ENCODE data around the gene SOX14.

SOX14 gene

DNA sequence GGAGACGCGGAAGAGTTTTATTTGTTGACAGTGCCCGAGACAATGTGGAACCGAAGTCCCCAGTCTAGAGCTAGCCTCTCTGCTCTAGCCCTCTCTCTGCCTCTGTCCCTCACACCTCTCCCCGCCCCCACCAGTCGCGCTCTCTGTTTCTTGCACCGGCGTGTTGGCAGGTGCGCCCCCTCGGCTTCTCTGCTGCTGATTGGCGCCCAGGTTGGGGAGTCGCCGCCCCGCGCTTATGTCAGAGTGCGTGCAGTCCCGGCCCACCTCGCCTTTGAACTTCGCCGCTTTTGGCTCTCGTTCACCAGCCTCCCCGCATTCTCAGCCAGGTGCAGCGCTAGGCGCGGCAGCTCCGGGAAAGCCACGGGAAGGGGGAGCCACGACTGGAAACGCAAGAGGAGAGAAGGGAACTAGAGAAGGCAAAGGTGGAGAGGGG, at the start of gene SOX14:
SOX14 (plus strand) TSS at position 315 of the 433 bp plus-strand sequence. CDS start 470 bp downstream, outside the sequence.
- POLR2A ChIA-PET = no interaction called here
- peak; percentile 29 for DNase-seq (ENCODE audit: extremely low spot score)
- TF ChIP-seq, protein P1, sequence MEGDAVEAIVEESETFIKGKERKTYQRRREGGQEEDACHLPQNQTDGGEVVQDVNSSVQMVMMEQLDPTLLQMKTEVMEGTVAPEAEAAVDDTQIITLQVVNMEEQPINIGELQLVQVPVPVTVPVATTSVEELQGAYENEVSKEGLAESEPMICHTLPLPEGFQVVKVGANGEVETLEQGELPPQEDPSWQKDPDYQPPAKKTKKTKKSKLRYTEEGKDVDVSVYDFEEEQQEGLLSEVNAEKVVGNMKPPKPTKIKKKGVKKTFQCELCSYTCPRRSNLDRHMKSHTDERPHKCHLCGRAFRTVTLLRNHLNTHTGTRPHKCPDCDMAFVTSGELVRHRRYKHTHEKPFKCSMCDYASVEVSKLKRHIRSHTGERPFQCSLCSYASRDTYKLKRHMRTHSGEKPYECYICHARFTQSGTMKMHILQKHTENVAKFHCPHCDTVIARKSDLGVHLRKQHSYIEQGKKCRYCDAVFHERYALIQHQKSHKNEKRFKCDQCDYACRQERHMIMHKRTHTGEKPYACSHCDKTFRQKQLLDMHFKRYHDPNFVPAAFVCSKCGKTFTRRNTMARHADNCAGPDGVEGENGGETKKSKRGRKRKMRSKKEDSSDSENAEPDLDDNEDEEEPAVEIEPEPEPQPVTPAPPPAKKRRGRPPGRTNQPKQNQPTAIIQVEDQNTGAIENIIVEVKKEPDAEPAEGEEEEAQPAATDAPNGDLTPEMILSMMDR (IDR thresholded peaks at IDR 0.05; ENCODE audit: control extremely low read depth, extremely low read depth, low read depth, missing control alignments) = no peak
- CTCF ChIA-PET = no interaction called here

DNA sequence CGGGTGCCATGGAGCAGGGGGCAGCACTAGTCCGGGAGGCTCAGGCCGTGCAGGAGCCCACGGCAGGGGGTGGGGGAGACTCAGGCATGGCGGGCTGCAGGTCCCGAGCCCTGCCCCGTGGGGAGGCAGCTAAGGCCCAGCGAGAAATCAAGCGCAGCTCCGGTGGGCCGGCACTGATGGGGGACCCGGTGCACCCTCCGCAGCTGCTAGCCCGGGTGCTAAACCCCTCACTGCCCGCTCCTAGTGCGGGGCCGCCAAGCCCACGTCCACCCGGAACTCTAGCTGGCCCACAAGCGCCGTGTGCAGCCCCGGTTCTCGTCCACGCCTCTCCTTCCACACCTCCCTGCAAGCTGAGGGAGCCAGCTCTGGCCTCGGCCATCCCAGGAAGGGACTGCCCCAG, 49.6 kb upstream of the SOX14 start:
- ChIA-PET CTCF (interaction anchor here (0.8 to 1.8 kb wide), 3 partner anchors 10 to 606 kb away, joined by 3 to 4 read pairs (median 3); no protein-coding TSS in a partner anchor), POLR2A (no interaction called here)
- DNase-seq (ENCODE audit: extremely low spot score) = no peak
- TF ChIP-seq, protein P1 (IDR thresholded peaks at IDR 0.05; ENCODE audit: control extremely low read depth, extremely low read depth, low read depth, missing control alignments) = no peak

DNA sequence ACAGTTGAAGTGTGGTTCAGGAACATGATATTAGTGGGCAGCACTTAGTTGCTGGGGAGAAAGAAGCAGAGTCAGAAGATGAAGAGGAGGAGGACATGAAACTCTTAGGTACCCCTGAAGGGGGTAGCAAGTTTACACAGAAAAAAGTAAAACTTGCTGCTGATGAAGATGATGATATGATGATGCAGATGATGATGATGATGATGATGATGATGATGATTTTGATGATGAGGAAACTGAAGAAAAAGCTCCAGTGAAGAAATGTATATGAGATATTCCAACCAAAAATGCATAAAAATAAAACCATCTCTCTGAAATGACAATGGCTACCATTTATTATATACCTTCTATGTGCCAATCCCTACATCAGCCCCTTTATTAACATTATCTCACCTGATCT, 39.9 kb upstream of the SOX14 start:
- ChIA-PET POLR2A (no interaction called here), CTCF (interaction anchor here (1.5 kb wide), 1 partner anchor 31 kb away, joined by 4 read pairs; no protein-coding TSS in a partner anchor)
- TF ChIP-seq, protein P1 (IDR thresholded peaks at IDR 0.05; ENCODE audit: control extremely low read depth, extremely low read depth, low read depth, missing control alignments) = no peak
- no peak for DNase-seq (ENCODE audit: extremely low spot score)

DNA sequence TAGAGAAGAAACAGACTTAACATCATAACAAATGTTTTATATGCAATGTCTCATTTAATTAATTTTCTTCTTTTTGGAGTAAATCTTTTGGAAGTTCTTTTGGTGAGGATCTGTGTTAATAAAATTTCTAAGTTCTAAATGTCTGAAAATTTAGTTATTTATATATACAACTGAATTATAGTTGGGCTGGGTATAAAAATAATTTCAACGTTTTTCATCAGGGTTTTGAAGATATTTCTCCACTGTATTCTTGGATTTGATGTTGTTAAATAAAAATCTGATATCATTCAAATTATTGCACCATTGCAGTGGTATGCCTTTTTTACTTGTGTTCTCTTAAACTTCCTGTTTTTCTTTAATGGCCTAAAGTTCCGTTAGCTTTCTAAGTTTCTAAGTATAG, 26.9 kb upstream of the SOX14 start:
- ChIA-PET POLR2A (no interaction called here), CTCF (interaction anchor here (1.4 kb wide), 2 partner anchors 13 to 28 kb away, joined by 3 read pairs; no protein-coding TSS in a partner anchor)
- DNase-seq (ENCODE audit: extremely low spot score) = no peak
- TF ChIP-seq, protein P1 (IDR thresholded peaks at IDR 0.05; ENCODE audit: control extremely low read depth, extremely low read depth, low read depth, missing control alignments) = no peak

DNA sequence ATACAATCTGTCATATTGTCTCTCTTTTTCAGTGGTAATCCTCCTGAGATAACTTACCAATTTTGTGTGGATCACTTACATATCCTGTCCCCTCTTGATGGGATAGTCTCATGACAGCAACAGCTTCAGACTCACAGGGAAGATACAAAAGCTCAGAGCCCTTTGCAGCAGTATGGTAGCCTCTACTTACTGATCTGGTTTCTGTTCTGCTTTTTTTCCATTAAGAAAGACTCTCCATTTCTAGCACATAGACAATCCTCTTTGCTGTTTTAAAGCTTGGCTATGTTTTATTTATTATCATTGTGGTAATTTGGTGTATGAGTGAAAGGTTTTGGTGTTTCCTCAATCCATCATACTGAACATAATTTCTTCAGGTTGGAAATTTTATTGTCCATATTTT, 25.4 kb upstream of the SOX14 start:
- ChIA-PET CTCF (interaction anchor here (1.4 to 1.8 kb wide), 2 partner anchors 9 to 12 kb away, joined by 3 to 4 read pairs; no protein-coding TSS in a partner anchor), POLR2A (no interaction called here)
- TF ChIP-seq, protein P1 (IDR thresholded peaks at IDR 0.05; ENCODE audit: control extremely low read depth, extremely low read depth, low read depth, missing control alignments) = no peak
- DNase-seq (ENCODE audit: extremely low spot score) = no peak

DNA sequence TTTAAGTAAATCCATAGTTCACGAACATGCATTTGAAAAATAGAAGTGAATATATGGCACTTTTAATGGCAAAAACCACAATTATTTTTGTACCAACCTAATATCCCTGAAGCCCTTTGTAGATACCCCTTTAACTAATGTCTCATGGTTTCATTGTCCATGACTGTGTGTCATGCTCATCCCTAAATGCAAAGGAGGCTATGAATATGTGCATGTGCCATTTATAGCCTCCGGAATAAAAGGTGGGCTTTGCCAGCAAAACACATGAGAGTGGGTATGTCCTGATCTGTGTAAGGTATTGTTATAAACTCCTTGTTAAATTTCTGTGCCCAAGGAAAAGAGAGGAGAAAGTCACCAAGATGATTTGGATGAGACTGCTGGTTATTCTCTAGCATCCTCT, 20.5 kb upstream of the SOX14 start:
- POLR2A ChIA-PET = no interaction called here
- no peak for DNase-seq (ENCODE audit: extremely low spot score)
- CTCF ChIA-PET = no interaction called here
- TF ChIP-seq, protein P1 (IDR thresholded peaks at IDR 0.05; ENCODE audit: control extremely low read depth, extremely low read depth, low read depth, missing control alignments) = no peak

Data from GM10248 (cell line).